ENCODE data around the gene PLCG1.

- TF ChIP-seq SIN3A (IDR thresholded peaks at IDR 0.05; ENCODE audit: borderline replicate concordance, insufficient read depth, low read length) (no peak), TAF1 (IDR thresholded peaks at IDR 0.05; ENCODE audit: borderline replicate concordance, insufficient read depth, low read length) (no peak), POLR2AphosphoS5 (IDR thresholded peaks at IDR 0.05; ENCODE audit: low read depth, low read length) (no peak)
These were observed 33.2 kb downstream of the PLCG1 start for GRCh38 chr20:41170386-41171105.
